Endothelial cell of umbilical vein (primary cell): Measurements from ENCODE around the gene CAMSAP3.

Experiments used
- CTCF ChIP-seq, 2 donors: IDR thresholded peaks; 1 replicate in 1 of 2; 2 replicates in 1 of 2; pipeline ENCODE4 v1.5.1; 2011; ENCODE audit warnings: low read length in 2 of 2, mild to moderate bottlenecking in 2 of 2, moderate library complexity in 2 of 2, control low read depth in 1 of 2, inconsistent platforms in 1 of 2, low read depth in 1 of 2; ENCODE audit not compliant: insufficient read depth in 1 of 2; ENCODE audit errors: extremely low read depth in 1 of 2
- EZH2 ChIP-seq: IDR thresholded peaks from 2 replicates; pipeline ENCODE4 v1.6.1; 2012; ENCODE audit warnings: borderline replicate concordance, low read depth, mild to moderate bottlenecking, moderate library complexity, low read length, inconsistent platforms; ENCODE audit not compliant: severe bottlenecking
- FOS ChIP-seq: IDR thresholded peaks from 2 replicates; pipeline ENCODE4 v1.6.1; 2011; ENCODE audit warnings: mild to moderate bottlenecking, low read length, moderate library complexity, borderline replicate concordance; ENCODE audit not compliant: insufficient read depth
- JUN ChIP-seq: IDR thresholded peaks from 2 replicates; pipeline ENCODE4 v1.6.1; 2011; ENCODE audit warnings: borderline replicate concordance, low read depth; ENCODE audit not compliant: insufficient read length, insufficient read depth
- MAX ChIP-seq: IDR thresholded peaks from 2 replicates; pipeline ENCODE4 v1.6.1; 2011; ENCODE audit not compliant: insufficient read depth, insufficient read length
- MYC ChIP-seq: IDR thresholded peaks from one replicate; pipeline ENCODE4 v1.6.1; 2011; ENCODE audit warnings: mild to moderate bottlenecking, low read depth, low read length
- POLR2A ChIP-seq: IDR thresholded peaks from 2 replicates; pipeline ENCODE4 v1.6.1; 2012; ENCODE audit warnings: low read depth, mild to moderate bottlenecking, control low read depth, low read length
- POLR2AphosphoS5 ChIP-seq: IDR thresholded peaks from 2 replicates; pipeline ENCODE4 v1.6.1; 2012; ENCODE audit warnings: low read depth, mild to moderate bottlenecking, control low read depth, low read length, moderate library complexity; ENCODE audit not compliant: insufficient read depth

- TF ChIP-seq POLR2A (no peak), POLR2AphosphoS5 (no peak), CTCF (IDR thresholded peaks at IDR 0.05; ENCODE audit: extremely low read depth in 1 of 2, insufficient read depth in 1 of 2, low read depth in 1 of 2, low read length in 2 of 2) (no peak), MAX (no peak), EZH2 (no peak), MYC (no peak), FOS (no peak), JUN (no peak)
Observed at GRCh38 chr19:7657131-7657751, 61.6 kb downstream of the CAMSAP3 start.
